HG02884 (cell line): ENCODE results near the gene RELCH.
A peak's percentile ranks its signal among the peaks of the same experiment; 100 is the strongest.

Source experiments
- ATAC-seq: cut with Tn5 transposase; IDR thresholded peaks from one replicate; pipeline ENCODE4 v1.9.1; 2021; ENCODE audit warnings: mild to moderate bottlenecking, moderate library complexity; ENCODE audit not compliant: unreplicated experiment

The RELCH gene

DNA sequence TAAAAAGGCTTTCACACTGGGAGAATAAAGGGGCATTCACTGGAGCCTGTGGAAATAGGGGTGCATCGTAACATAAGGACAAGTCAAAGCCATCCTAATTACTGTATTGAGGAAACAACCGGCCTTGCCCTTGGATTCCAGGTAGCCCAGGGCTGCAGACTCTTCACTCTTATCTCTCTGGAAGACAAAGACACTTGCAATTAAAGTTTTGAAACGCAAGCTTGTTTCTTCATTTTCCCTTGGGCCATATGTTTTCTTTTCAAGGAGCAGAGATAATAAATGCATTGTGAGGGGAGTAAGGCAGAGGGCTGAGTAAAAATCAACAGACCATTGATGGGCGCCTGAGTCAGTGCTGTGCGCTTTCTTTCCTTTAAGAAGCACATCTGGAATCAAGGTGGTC is 149.6 kb downstream of the RELCH start:
- ATAC-seq, result no peak

DNA sequence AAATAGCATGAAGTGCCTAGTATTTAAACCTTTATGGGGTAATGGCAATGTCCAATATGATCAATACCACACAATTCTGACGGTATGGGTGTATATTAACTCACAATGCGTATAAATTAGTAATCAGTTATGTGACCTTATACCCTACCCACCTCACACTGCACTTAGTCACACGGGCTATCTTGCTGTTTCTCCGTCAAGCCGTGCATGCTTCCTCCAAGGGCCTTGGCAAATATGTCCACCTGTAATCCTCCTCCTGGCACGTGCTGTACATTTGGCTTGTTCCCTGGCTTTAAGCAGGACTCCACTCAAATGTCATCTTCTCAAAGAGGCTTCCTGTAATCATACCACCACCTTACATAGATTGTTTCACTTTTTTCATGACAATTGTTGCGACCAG is 150.3 kb downstream of the RELCH start:
- ATAC-seq, result no peak

DNA sequence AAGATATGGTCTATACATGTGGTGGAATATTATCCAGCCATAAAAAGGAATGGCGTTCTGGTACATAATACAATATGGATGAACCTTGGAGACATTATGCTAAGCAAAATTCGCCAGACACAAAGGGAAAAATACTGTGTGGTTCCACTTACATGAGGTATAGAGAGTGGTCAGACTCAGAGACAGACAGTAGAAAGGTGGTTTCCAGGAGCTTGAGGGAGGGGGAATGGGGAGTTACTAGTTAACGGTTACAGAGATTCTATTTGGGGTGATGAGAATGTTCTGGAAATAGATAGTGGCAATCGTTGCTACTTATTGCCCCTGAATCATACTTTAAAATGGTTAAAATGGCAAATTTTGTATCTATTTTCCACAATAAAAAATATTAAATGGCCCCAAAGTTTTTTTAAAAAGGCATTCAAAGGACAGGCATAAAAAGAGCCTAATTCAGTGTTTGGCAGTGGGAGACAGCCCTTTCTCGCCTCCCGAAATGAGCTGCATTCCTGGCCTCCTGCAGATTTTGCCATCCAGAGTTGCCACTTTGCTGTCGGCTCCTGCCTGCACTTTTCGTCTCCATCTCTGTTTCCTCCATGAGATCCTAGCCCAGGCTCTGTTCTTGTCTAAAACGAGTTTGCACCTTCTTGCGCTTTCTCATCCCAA is 151.5 kb downstream of the RELCH start:
- no peak for ATAC-seq

DNA sequence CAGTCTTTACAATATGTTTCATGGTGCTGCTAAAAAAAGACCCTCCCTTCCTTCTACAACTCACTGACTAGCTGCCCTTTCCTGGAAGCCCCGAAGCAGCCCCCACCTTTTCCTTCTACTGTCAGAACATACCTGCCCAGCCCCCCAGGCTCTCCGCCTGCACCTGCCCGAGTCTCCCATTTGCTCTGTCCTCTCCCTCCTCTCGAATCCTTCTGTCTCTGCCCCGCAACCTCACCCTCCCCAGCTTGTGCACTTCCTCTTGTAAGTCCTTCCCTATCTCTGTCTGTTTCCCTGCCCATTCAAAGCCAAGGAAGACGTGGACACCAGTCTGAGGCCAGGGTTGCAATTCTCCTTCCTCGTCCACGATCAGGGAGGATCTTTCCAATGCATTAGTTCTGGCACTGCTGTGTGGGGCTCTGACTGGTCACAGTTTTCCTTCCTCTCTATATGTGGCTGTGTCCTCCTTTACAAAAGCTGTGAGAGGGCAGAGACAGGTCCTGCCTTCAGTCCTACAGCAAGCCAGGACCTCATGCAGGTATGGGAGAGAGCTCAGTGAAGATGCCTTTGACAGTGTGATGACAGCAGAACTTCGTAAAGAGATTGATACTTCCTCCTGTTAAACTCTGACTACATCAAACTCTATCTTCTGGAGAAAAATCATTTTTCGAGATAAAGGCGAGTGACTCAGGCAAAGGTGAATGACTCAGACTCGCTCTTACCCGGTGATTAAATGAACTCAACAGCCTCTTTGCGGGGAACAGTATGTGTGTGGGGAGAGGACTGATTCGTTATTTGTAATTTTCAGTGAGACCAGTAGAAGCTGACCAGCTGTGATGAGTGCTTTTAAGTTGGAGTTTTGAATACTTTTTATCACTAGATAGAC is 152.3 kb downstream of the RELCH start:
- no peak for ATAC-seq

DNA sequence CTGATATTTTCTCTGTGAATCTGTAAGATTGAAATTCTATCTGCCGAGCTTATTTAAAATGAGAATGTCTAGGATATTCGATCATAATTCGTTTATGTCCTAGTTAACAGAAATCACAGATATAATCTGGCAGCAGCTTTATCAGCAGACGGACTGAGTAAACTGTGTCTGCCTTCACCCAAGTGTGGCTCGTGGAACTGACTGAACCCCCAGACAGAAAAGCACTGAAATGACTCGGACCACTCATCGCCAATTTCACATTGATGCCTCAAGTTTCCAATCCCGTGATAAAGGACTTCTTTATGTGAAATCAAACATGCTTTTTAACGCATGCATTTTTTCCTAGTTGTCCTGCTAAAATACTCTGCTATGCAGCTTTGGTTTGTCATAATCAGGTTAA is 153.9 kb downstream of the RELCH start:
- no peak for ATAC-seq

DNA sequence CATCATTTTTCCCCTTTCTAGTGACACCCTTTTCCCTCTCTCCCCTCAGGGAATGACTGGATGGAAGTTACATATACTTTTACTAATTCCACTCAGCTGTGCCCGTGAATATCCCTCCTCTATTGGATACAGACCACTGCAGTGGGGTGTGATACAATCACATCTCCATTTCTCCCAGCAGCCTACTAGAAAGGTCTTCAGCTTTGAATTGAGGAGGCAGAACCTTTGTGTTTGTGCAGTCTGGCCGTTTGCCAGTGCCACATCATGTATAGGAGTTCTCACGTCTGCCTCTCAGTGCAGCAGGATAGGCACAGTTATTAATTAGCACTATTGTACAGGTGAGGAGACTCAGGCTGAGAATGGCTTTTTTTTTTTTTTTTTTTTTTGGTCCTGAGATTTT is 154.4 kb downstream of the RELCH start:
- ATAC-seq, result no peak

DNA sequence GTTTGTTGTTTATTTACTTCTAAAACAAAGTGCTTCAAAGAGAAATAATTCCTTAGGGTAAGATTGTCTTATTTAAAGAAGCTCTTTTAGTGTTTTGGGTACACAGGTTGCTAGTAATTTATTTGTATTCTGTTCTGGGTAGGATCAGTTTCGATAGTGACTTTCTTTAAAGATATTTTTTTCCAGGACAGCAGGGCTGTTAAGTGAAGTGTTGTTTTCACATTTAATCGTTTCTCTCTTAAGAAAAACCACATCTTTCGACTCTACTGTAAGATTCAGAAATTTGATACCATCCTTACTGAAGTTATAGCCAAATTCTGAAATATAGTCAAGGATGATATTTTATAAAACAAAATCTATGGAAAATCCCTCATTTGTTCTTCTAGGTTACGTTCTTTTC is 155.8 kb downstream of the RELCH start:
- ATAC-seq, result no peak

DNA sequence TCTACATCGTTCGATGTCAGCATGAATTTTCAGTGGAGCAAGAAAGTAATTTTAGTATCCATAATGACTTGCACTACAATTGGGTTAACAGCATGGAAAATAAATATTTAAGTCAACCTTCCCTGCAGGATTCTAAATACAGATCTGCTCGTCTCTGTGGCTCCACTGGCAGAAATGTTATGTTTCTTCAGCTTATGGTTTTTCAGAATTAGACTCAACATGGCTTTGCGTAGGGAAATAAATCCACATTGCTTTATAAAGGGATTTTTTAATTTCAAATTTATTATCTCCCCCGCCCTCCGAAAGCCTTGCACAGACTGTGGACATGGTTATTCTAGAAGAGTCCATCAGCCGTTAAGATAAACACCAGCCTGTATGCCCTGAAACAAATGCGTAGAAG is 156.3 kb downstream of the RELCH start:
- no peak for ATAC-seq

DNA sequence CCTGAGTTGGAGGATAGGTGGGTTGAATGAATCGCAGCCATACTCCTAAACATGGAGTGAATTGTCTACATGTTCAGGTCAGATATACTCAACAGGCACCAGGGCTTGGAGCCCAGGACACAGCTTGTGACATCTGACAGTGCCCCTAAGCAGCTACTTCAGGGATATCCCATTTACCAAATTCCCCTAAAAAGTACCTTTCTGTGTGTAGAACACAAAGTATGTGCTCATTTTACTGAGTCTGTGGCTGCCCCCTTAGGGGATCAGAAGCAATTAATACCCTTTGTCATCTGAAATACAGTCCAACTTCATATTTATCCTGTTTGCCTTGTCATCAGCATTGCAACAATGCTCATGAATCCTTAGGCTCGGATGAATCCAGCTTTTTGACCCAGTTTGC is 158.9 kb downstream of the RELCH start:
- ATAC-seq, result no peak

DNA sequence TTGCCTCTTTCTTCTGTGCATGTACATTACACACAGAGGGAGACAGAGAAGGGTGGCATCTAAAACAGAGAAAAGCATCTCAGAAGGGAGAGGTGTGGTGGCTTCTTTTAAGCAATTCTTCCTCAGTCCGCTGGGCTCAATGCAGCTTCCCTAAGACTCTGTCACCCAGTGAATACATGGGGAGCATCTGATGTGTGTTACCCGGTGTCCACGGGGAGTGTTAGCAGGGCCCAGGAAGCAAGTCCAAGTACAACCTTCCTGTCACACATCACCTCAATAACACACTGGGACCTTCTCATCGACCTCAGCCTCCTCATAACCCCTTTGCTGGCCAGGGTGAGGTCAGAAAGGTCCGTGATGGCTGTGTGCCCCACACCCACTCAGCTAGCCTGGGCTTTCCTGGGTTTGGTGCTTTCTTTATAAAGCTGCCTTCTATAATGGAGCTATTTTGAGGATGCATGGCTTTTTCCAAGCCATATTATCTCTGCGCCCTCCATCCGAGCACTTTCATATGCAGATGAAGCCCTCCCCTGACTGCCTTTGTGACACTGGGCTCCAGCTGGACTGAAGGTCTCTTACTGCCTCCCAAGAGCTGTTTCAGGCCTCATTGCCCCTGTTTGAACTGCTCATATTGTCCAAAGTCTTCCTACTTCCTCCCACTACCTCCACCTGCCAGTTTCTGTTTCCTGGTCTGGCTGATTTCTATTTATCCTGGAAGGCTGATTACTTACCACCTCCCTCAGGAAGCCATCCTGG is 159.5 kb downstream of the RELCH start:
- ATAC-seq, result no peak

DNA sequence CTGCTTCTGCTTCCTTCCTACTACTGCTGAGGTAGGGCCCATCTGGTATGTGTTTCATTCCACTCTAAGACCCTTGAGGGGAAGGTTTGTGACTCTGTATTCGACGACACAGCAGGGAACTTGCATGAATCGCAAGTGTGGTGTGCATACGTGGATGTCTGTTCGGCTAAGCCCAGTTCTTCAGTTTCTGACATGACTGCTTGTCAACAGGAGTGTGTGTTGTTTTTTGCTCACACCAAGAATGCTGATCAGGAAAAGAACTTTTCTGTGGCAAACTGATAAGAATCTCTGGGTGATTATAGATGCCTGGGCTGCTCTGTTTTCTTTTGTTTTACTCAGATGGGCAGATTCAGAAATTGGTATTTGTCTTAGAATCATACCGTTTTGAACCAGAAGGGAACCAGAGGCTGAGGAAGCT is 160.0 kb downstream of the RELCH start:
- no peak for ATAC-seq

DNA sequence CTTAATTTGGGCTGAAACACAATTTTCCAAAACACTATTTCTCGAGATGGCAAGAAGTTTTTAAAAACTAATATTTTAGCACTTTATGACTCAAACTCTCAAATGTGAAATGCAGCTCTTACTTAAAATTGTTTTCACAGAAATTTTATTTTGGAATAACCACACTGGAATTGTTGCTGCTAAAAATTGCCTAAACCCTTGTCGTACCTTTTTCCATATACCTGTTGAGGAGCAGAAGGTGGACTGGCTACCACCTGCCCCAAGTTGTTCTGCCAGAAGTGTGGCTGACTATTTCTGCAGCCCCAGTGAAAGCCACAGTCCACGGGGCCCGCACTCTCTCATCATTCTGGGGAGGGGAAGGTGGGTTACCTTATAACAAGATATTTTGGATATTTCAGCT is 161.4 kb downstream of the RELCH start:
- ATAC-seq, result no peak

DNA sequence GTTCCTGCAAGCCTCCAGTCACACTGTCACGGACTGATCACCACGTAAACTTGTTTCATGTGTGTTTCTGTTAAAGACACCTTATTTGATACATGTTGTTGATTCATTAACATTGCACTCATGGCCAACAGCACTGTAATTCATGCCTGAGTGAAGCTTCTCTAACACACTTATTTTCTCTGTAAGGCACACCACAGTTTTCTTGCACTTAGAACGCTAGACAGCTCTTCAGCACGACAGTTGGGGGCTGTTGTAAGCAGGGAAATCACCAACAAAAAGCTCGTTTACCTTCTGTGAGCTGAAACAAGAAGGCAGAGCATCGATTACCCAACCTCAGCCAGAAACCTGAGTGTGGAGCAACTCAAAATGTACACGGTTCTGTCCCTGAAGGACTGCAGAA is 166.1 kb downstream of the RELCH start:
- no peak for ATAC-seq

DNA sequence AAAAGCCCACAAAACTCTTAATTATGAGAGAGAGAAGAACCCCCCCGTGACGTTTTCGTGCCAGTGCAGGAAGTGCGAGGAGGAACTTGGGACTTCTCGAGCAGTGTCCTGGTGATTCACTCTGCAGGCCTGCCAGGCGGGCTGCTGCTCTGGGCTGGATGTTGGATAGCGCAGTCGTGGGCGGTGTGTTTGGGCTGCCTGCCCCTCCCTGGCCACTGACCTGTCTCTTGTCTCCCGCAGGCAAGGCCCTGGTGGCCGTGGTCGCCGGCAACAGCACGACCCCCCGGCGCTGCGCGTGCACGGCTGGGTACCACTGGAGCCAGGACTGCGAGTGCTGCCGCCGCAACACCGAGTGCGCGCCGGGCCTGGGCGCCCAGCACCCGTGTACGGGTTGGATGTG is 167.1 kb downstream of the RELCH start:
- no peak for ATAC-seq

DNA sequence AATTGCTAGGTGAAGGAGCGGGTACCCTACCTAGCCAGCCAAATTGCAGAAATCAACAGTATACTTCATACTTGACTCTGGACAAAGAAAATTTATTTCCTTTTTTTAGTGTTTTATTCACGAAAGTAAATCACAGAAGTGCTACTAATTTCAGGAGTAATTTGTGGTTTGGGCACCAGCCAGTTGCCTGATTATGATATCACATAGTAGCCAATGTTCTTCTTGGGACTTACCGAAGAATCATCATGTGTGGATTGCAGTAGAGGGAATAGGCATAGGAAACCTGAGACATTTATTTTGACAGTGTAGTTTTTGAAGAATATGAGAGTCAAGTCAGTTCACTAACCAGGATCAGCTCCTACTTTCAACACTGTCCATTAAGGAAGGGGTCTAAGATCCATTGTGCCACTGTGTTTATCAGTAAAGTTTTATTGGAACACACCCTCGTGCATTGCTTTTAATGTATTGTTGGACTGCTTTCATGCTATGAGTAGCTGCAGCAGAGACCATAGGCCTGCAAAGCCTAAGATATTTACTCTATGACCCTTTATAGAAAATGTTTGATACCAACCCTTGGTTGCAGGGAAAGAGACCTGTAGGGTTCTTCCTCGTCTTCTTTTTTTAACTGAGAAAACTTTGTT is 170.1 kb downstream of the RELCH start:
- peak; percentile 59 for ATAC-seq
